Left ventricle myocardium superior (tissue), 1 donor: ENCODE measurements around the gene SRMS. TPM values are rescaled to one million over a fixed set of nuclear protein-coding genes. Genes with fewer than 3 reads are reported as not detected.
"Not testable (repeated sequence)": the region's sequence is repeated elsewhere in the genome, so short reads cannot be mapped to it uniquely, and the experiment has no call there.

Experiments used
- ATAC-seq: fragments of 200-7000 bp; cut with Tn5 transposase; one replicate; pipeline ENCODE4 v1.9.1; 2020; ENCODE audit warnings: mild to moderate bottlenecking, moderate library complexity
- DNase-seq: peaks from one replicate; pipeline ENCODE4 v3.0.0-alpha.2; 2020
- intact Hi-C: fragments of 100-400 bp; cut with micrococcal nuclease; formaldehyde crosslinking; loops from one replicate; pipeline ENCODE4 v1.11.0; 2022
- total RNA-seq: library from RNA; stranded (reverse); fragmentation: NEBNext Ultra II Directional; extraction: Animal tissue kit (Norgen Biotek cat#: 25700); gene quantifications from one replicate; pipeline ENCODE4 v1.2.1, GENCODE V29; 2021
- donor health status: DM: no; HTN: yes; CAD: no; lungs with severe emphysema.

The SRMS gene
- total RNA-seq, 1 donor from 2014 or later, result not detected

- peak; percentile 54 for ATAC-seq
- peak; percentile 64 for DNase-seq
- intact Hi-C loops, result no loop called here
Measured at GRCh38 chr20:63567386-63568169, 20.0 kb upstream of the SRMS start.

- no peak for DNase-seq
- ATAC-seq, result peak; percentile 9
- intact Hi-C loops, result no loop called here
Measured at GRCh38 chr20:63567136-63567385, 19.5 kb upstream of the SRMS start.

- ATAC-seq, result no peak
- intact Hi-C loops, result no loop called here
- no peak for DNase-seq
Measured at GRCh38 chr20:63566395-63567135, 19.0 kb upstream of the SRMS start.

- ATAC-seq, result no peak
- intact Hi-C loops, result no loop called here
Measured at GRCh38 chr20:63565699-63566335, 18.3 kb upstream of the SRMS start.

GRCh38 chr20:63565021-63565698 lies 17.6 kb upstream of the SRMS start:
- ATAC-seq (no peak), DNase-seq (no peak)
- intact Hi-C loops, result no loop called here

More at GRCh38 chr20:63565699-63566335, 18.3 kb upstream of the SRMS start:
- no peak for DNase-seq

GRCh38 chr20:63564036-63564810 lies 16.7 kb upstream of the SRMS start:
- intact Hi-C loops, result no loop called here
- no peak for DNase-seq
- ATAC-seq, result no peak

GRCh38 chr20:63563225-63563935 lies 15.8 kb upstream of the SRMS start:
- DNase-seq (no peak), ATAC-seq (no peak)
- intact Hi-C loops, result no loop called here

- intact Hi-C loops, result no loop called here
- no peak for ATAC-seq
- DNase-seq, result no peak
Measured at GRCh38 chr20:63562461-63563224, 15.1 kb upstream of the SRMS start.

GRCh38 chr20:63561624-63562396 lies 14.3 kb upstream of the SRMS start:
- DNase-seq, result no peak
- no peak for ATAC-seq
- intact Hi-C loops, result no loop called here

- intact Hi-C loops, result no loop called here
- DNase-seq, result no peak
- no peak for ATAC-seq
Measured at GRCh38 chr20:63560856-63561609, 13.5 kb upstream of the SRMS start.

- no peak for DNase-seq
- ATAC-seq, result no peak
- intact Hi-C loops, result no loop called here
Measured at GRCh38 chr20:63560333-63560805, 12.8 kb upstream of the SRMS start.

GRCh38 chr20:63559485-63560332 lies 12.2 kb upstream of the SRMS start:
- intact Hi-C loops, ATAC-seq, DNase-seq: not testable (repeated sequence)

- intact Hi-C loops, result no loop called here
- ATAC-seq, result no peak
Measured at GRCh38 chr20:63558804-63559484, 11.4 kb upstream of the SRMS start.

GRCh38 chr20:63557481-63557891 lies 9.9 kb upstream of the SRMS start:
- ATAC-seq (no peak), DNase-seq (no peak)
- intact Hi-C loops, result no loop called here

More at GRCh38 chr20:63558804-63559484, 11.4 kb upstream of the SRMS start:
- DNase-seq, result no peak
